Measurements from ENCODE around the gene RAPSN.
"Not testable (repeated sequence)": the region's sequence is repeated elsewhere in the genome, so short reads cannot be mapped to it uniquely, and the experiment has no call there.

DNA sequence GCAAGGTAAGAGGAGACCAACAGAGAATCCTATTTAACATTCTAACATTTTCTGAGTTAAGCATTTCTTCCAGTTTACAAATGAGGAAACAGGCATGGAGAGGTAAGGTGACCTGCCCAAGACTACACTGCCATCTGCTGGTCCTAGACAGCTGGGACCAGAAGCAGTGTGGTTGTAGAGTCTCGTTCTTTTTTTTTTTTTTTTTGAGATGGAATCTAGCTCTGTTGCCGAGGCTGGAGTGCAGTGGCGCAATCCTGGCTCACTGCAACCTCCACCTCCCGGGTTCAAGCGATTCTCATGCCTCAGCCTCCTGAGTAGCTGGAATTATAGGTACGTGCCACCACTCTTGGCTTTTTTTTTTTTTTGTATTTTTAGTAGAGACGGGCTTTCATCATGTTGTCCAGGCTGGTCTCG, 5.3 kb upstream of the RAPSN start:
- TF ChIP-seq, protein P1, sequence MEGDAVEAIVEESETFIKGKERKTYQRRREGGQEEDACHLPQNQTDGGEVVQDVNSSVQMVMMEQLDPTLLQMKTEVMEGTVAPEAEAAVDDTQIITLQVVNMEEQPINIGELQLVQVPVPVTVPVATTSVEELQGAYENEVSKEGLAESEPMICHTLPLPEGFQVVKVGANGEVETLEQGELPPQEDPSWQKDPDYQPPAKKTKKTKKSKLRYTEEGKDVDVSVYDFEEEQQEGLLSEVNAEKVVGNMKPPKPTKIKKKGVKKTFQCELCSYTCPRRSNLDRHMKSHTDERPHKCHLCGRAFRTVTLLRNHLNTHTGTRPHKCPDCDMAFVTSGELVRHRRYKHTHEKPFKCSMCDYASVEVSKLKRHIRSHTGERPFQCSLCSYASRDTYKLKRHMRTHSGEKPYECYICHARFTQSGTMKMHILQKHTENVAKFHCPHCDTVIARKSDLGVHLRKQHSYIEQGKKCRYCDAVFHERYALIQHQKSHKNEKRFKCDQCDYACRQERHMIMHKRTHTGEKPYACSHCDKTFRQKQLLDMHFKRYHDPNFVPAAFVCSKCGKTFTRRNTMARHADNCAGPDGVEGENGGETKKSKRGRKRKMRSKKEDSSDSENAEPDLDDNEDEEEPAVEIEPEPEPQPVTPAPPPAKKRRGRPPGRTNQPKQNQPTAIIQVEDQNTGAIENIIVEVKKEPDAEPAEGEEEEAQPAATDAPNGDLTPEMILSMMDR (conservative IDR thresholded peaks at IDR 0.05; ENCODE audit: low read depth, low read length), result peak; percentile 99
- TF ChIP-seq EZH2 (IDR thresholded peaks at IDR 0.05; ENCODE audit: borderline replicate concordance, low read depth, low read length, poor library complexity, severe bottlenecking), result not testable (repeated sequence)
